GM21360 (cell line): ENCODE measurements around the gene PRKX.
"Not testable (repeated sequence)": the region's sequence is repeated elsewhere in the genome, so short reads cannot be mapped to it uniquely, and the experiment has no call there.

Experiments
- ATAC-seq: cut with Tn5 transposase; IDR thresholded peaks from one replicate; pipeline ENCODE4 v1.9.1; 2021; ENCODE audit warnings: mild to moderate bottlenecking, moderate library complexity; ENCODE audit not compliant: unreplicated experiment

Gene PRKX

DNA sequence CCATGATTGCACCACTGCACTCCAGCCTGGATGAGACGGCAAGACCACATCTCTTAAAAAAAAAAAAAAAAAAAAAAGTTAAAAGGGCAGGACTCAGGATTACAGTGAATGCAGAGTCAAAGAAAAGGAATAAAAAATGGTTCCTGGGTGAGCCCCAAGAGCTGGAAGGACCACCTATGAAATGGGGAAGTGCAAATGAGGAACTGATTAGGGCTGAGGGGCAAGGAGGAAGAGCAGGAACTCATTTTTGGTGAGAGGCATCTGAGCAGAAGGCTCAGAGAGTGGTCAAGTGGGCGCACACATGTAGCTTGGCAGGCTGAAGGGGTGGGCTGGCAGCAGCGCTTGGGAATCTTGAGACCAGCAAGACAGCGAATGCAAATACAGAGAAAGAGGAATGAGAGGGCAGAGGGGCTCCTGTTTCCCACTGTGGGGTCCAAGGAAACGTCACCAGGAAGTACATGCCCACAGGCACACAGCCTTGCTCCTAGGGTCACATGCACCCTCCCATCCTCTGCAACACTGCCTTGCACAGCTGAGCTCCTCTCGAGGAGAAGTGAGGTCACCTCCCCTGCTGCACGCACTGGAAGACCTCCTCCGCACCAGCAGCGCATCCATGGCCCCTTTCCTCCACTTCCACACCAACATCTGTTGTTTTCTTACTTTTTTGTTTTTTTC, 49.7 kb downstream of the PRKX start:
- peak; percentile 58 for ATAC-seq

GRCh38 chrX:3659761-3660160, 53.7 kb downstream of the PRKX start:
- no peak for ATAC-seq

DNA sequence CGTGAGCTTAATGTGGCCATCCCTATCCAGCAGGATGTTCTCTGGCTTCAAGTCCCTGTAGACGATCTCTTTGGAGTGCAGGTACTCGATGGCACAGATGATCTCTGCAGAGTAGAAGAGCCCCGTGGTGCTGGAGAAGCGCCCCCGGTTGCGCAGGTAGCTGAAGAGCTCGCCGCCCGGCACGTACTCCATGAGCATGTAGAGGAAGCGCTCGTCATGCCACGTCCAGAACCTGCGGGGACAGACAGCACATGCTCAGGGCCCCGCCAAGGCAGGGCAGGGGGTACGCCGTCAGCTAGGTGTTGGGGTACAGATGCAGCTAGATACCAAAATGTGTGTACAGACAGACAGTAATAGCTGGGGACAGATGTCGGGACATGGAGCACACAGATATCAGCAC, 58.3 kb downstream of the PRKX start:
- ATAC-seq = no peak

DNA sequence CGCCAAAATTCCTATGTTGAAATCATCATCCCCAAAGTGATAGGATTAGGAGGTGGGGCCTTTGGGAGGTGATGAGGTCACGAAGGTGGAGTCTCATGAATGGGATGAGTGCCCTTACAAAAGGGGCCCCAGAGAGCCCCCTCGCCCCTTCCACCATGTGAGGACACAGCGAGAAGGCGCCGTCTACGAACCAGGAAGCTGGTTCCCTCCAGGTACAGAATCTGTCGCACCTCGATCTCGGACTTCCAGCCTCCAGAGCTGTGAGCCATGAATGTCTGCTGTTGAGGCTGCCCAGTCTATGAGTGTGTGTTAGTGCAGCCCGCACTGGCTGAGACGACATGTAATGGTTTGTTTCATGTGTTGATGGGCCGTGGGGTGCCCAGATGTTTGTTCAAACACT, 60.3 kb downstream of the PRKX start:
- ATAC-seq = no peak

DNA sequence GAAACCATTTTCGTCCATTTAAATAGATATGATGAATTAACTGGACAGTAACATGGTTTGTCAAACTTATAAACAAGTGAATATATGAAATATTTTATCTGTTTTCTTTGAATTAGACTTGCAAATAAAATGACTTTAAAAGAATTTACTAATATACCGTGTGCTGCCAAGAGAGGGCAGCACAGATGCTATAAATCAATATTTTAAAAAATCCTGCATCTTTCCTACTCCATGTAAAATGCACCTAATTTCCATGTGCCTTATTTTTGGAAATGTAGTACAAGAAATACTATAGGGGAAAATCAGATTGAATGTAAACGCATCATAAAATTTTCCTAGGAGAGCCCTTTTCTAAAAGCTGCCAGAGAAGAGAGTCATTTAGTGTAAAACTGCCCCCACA, 62.2 kb downstream of the PRKX start:
- ATAC-seq = no peak

DNA sequence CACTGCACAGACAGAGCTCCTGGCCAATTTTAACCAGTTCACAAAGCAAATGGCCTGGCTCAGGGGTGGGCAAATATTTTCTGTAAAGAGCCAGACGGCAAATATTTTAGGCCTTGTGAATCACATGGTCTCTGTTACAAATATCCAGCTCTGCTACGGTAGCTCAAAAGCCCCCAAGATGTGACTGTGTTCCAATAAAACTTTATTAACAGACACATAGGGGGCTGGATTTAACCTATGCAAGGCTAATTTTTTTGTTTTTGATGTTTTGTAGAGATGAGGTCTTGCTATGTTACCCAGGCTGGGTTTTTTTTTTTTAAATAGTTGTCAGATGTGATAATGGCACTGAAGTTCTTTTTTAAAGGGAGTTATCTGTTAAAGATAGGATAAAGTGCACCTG, 65.4 kb downstream of the PRKX start:
- ATAC-seq = no peak

DNA sequence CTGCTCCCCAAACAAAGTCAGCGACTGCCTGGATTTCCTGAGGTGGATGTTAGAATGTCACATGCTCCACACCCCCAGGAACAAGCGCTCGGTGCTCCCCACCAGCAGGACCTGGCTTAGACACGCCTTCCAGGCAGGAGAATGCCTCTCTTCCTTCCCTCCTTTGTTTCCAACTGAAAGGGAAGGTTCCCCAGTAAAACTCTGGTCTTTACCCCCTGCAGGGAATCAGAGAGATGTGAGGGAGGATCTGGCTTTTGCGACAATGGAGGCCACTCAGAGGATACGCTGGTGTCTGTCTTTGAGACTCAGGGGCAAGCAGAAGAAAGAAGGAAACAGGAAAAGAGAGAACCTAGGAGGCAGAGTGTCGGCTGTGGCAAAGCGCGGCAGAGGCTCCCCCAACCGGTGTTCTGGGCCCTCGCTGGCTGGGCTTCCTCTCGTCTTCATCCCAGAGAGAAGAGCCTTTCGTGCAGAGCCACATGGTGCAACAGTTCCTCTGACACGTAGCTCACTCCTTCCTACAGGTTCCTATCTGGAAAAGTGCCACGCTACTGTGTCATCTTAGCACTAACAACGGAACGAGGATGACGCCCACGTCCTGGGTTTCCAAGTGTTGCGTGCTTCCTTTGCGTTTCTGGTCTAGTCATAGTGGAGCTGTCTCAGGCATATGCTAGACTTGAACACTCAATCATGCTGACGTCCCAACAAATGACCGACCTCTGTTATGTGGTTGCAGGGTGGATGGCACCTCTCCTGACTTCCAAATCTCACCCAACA, 73.4 kb downstream of the PRKX start:
- not testable (repeated sequence) for ATAC-seq

DNA sequence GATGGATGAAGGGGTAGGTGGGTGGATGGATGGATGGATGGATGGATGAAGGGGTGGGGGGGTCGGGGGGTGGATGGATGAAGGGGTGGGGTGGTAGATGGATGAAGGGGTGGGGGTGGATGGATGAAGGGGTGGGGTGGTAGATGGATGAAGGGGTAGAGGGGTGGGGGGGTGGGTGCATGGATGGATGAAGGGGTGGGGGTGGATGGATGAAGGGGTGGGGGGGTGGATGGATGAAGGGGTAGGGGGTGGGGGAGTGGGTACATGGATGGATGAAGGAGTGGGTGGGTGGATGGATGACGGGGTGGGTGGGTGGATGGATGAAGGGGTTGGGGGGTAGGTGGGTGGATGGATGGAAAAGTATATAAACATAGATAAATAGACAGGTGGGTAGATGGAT, 74.2 kb downstream of the PRKX start:
- no peak for ATAC-seq

GRCh38 chrX:3638280-3638873, 75.1 kb downstream of the PRKX start:
- peak; percentile 69 for ATAC-seq

- ATAC-seq = no peak
Observed at GRCh38 chrX:3636803-3637202, 76.6 kb downstream of the PRKX start.

GRCh38 chrX:3631196-3631595, 82.3 kb downstream of the PRKX start:
- no peak for ATAC-seq

DNA sequence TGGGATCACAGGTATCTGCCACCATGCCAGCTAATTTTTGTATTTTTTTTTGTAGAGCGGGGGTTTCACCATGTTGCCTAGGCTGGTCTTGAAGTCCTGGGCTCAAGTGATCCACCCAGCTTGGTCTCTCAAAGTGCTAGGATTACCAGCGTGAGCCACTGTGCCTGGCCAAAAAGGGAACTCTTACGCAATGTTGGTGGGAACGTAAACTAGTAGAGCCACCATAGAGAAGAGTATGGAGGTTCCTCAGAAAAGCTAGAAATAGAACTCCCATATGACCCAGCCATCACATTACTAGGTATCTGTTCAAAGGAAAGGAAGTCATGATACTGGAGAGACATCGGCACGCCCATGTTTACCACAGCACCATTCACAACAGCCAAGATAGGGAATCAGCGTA, 85.9 kb downstream of the PRKX start:
- no peak for ATAC-seq

DNA sequence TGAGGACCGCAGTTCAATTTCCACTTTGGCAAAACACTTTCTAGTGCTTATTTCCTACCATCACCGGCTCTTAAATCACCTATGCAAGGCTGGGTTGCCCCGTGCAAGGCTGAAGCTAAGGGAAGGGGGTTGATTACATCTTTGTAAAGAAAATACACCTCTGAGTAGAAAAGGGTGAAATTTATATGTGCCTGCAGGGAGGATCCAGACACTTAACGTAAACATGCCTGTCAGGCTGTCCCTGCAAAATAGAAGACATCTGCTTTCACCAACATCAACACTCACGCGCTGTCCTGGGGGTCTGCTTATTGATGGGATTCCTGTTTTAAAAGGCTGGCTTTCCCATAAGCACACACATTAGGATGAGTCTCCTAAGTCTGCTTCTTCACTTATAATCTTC, 92.0 kb downstream of the PRKX start:
- ATAC-seq = no peak

DNA sequence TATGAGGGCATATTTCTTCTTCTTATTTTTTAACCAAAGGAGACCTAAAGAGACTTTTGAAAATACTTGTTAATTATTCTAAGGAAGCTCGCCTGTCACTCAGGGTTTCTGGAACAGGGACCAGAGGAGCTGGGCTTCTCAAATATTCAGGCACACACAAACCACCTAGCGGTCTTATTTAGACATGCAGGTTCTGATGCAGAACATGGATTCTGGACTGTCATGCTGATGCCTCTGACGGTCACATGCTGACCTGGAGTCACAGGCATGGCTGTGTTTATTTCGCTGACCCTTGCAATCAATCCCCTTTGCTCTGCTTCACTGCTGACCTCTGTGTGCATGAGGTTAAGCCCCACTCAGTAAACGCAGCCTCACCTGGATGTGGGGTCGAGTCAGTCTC, 101.7 kb downstream of the PRKX start:
- ATAC-seq = not testable (repeated sequence)

GRCh38 chrX:3609810-3610209, 103.6 kb downstream of the PRKX start:
- no peak for ATAC-seq

DNA sequence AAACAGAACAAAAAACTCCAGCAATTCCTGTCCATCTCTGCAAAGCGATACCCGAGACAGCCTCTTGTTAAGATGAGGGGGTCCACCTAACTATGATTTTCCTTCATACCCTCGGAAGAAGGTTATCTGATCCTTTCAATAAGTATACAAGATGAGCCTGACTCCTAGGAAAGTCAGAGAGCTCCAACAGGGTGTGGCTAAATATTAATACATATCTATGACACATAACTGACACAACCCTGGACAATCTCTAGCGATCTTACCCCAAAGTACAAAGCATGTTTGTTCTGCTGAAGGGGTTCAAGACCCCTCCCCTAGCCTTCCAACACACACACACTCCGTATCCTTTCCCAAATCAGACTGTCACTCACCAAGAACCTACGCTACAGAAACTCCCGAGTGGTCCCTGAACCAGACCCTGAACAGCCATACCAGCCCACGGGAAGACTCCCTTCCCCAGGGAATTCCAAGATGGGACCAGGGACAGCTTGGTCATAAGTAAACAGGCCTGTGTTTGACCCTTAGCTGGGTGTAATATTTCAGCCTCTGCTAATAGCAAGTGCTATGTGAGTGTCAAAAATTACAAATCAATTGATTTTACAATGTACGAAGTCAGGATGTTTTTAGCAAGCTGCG, 110.3 kb downstream of the PRKX start:
- ATAC-seq = no peak

DNA sequence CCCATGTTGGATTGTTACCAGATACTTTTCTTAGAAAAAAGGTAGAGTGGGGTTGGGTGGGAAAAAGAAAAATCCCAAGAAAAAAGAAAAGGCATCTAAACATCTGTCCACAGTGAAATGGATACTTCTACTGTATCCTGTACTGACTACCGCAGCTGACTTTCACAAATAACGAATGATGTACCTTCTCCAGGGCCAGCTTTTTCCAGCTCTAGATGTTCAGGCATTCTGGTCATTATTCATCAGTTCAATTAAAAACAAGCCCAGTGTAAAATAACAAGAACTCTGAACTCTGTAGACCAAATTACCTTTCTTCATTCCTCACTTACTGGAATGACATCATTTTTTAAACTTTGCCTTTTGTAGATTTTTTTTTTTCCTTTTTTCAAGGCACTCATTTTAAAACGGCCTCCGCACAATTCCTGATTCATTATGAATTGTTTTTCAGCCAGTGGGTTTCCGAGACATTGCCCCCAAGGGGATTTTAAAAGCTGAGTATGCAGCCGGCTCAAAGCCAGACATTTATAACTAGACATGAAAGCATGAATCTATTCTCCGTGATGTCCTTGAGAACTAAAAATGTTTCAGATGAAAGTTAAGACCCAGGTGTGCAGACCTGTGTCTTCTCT, 113.5 kb downstream of the PRKX start:
- ATAC-seq = no peak

GRCh38 chrX:3598709-3599108, 114.7 kb downstream of the PRKX start:
- no peak for ATAC-seq

- ATAC-seq = no peak
Observed at GRCh38 chrX:3598046-3598605, 115.3 kb downstream of the PRKX start.

DNA sequence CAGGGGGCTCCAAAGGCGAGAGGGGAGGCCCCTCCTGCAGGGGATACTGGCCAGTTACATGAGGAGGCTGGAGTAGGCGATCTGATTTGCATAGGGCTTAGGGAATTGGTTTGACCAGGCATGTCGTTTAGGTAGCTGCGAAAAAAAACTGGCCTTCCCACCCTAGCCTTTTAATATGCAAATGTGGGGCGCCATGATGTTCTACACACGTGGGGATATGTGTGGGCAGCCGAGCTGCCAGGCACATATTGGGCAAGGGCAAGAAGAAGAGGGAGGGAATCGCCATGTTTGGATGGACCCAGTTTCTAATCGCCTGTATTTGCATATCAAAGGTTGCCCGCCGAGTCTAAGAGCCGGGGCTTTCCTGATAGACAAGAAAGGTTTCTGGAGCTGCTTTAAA, 121.3 kb downstream of the PRKX start:
- ATAC-seq = no peak

GRCh38 chrX:3589474-3589873, 124.0 kb downstream of the PRKX start:
- peak; percentile 52 for ATAC-seq
